GM21786 (cell line): ENCODE data around the gene PRR19.

Source experiments
- ATAC-seq: cut with Tn5 transposase; IDR thresholded peaks from one replicate; pipeline ENCODE4 v1.9.1; 2021; ENCODE audit not compliant: unreplicated experiment

Gene PRR19

DNA sequence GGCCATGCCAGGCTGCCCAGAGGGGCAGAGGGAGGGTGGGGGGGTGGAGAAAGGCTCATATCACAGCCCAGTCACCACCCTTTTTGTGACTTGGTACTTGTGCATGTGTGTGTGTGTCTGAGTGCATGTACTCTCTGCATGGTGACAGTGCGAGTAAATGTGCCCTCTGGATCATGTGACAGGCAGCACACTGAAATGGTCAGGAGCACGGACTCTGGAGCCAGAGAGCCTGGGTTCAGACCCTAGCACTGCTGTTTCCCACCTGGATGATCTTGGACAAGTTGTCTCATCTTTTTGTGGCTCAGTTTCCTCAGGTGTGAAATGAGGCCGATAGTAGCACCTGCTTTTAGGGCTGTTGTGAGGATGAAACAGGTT is 30.9 kb upstream of the PRR19 start:
- ATAC-seq, result no peak

GRCh38 chr19:42271861-42272534 is 29.9 kb upstream of the PRR19 start:
- ATAC-seq, result no peak

GRCh38 chr19:42272535-42272897 is 29.4 kb upstream of the PRR19 start:
- no peak for ATAC-seq

GRCh38 chr19:42272989-42273406 is 28.9 kb upstream of the PRR19 start:
- no peak for ATAC-seq

DNA sequence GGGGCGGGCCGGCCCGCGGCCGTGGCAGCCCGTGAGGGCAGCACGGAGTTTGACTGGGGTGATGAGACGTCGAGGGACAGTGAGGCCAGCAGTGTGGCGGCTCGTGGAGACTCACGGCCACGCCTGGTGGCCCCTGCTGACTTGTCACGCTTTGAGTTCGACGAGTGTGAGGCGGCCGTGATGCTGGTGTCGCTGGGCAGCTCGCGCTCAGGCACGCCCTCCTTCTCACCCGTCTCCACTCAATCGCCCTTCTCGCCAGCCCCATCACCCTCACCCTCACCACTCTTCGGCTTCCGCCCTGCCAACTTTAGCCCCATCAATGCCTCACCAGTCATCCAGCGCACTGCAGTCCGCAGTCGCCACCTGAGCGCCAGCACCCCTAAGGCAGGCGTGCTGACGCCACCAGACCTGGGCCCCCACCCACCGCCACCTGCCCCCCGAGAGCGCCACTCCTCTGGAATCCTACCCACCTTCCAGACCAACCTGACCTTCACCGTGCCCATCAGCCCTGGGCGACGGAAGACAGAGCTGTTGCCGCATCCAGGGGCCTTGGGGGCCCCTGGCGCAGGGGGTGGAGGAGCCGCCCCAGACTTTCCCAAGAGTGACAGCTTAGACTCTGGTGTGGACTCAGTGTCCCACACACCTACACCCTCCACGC is 28.4 kb upstream of the PRR19 start:
- ATAC-seq, result no peak

DNA sequence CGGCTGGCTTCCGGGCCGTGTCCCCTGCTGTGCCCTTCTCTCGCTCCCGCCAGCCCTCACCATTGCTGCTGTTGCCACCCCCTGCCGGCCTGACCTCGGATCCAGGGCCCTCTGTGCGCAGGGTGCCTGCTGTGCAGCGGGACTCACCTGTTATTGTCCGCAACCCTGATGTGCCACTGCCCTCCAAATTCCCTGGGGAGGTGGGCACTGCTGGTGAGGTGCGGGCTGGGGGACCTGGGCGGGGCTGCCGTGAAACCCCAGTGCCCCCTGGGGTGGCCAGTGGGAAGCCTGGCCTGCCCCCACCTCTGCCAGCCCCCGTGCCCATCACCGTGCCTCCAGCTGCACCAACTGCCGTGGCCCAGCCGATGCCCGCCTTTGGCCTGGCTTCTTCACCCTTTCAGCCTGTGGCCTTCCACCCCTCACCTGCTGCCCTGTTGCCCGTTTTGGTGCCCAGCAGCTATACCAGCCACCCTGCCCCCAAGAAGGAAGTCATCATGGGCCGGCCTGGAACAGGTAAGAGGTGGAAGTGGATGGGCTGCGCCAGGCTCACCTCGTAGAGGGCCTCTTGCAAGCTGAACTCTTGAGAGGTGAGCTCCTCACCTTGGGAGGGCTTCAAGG is 27.8 kb upstream of the PRR19 start:
- ATAC-seq, result no peak

- no peak for ATAC-seq
These were observed 26.8 kb upstream of the PRR19 start for GRCh38 chr19:42275103-42275502.

GRCh38 chr19:42275517-42275916 is 26.4 kb upstream of the PRR19 start:
- ATAC-seq, result no peak

DNA sequence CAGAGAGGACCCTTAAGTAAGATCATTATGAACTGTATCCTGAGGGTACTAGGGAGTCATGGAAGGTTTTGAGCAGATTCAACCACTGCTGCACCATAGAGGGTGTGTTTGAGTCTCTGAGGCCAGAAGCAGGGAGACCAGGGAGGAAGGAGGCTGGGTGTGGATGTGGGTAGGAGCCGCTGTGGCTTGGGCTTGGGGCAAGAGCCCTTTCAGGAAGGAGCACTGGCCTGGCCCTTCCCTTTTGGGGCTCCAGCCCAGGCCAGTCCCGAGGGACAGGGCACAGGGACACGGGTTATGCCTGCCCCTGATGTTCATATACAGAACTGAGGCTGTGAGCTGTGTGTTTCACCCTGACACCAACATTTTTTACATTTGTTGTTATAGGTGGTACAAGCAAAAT is 25.6 kb upstream of the PRR19 start:
- ATAC-seq, result no peak

DNA sequence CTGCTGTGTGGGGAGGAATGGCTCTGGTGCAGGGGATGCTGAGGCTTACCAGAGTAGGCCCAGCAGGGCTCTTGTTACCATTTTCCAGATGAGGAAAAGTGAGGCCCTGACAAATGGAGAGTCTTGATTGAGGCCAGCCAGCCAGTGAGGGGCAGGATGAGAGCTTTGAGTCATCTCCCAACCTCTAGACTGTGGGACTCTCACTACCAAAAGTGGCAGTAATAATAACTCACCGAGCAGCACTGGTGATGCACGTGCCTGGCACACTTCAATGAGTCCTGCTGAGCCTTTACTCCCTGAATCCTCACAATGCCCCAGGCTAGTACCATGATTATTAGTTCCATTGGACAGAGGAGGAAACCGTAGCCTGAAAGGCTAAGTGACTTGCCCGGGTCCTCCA is 25.1 kb upstream of the PRR19 start:
- ATAC-seq, result no peak

DNA sequence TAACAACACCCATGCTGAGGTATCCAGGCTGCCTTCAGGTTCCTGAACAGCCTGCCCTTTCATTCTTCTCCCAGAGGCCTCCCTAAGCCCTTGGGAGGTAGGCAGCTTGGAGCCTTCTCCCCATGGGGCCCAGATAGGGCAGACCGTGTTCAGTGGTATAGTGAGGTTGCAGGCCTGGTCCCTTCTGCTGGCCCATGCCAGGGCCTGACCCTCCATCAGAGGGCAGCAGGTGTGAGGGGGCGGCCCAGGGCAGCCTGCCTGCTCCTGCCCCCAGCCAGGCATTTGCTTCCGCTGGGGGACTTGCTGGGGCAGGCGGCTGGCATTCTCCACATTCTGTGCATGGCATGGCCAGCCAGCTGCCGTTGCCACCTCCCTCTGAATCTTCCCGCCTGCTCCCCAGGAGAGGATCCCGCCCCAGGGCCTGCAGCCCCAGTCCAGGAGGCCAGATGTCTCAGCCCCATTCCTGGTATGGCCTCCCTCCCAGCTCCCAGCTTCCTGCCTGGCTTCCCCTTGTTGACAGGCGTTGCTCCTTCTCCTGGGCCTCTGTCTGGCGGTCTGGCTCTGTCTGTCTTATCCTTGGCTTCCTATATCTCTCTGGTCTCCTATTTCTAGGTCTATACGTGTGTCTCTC is 24.0 kb upstream of the PRR19 start:
- no peak for ATAC-seq

DNA sequence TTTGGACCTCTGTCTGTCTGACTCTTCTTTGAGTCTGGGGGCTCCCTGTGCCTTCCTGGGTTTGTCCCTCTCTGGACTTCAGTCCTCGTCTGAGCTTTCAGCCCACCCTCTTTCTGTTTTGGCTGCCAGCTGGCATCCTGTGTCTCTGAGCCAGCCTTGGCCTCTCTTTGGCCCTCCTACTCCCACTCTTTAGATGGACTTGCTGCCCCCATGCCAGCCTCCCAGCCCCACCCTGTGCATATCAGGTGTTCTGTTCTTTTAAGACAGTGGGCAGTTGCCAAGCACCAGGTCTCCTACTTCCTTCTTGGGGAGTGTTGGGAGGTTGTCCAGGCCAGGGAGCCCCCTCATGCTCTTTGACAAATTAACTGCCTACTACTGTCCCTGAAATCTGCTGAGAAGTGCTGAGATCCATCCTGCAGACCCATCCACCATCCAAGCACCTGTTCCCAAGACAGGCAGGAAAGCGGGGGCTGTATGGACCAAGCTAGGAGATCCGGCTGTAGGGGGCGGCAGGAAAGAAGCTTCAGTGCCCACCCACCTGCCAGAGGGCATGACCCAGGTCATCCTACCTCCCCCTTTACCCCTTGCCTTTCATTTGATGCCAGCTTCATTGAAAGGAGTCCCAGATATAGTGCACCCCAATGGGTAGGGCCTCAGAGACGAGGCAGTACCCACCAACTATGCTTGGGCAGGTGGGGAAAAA is 23.3 kb upstream of the PRR19 start:
- no peak for ATAC-seq

GRCh38 chr19:42279155-42279901 is 22.6 kb upstream of the PRR19 start:
- ATAC-seq, result no peak

DNA sequence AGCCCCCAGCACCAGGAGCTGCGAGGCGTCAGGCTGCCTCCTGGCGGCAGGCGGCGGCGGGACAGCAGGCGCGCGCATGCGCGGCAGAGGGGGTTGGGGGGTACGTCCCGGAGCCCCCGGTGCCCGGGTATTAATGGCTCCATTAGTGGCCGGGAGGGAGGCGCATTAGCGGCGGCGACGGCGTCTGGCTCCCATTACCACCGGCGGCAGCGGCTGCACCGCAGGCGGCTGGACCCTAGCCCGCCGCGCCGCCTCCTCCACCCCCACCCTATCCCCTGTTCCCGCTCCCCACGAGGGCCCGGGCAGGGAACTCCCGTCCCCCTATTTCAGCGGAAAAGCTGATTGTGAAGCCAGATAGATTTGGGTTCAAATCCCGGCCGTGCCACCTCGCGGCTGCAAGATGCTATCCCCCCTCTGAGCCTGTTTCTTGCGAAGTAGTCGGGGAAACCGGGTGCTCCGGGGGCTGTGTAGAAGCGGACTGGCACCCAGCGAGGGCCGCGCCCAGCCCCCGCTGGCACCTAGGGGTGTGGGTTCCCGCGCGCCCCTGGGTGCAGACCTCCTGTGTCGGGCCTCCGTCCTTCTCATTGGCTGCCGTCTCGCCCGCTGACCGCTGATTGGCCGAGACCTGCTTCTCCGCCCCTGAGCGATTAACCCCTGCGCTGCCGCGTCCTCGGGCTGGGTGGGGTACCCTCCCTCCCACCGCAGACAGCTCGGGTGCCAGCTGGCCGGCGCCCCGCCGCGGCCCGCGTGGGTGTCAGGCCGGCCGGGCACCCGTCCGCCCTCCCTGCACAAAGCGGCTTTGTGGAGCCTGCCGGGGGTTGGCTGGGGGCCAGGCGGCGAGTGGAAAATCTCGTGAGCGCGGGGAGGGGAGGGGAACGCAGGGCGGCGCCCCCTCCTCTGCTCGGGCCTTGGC is 21.8 kb upstream of the PRR19 start:
- peak; percentile 43 for ATAC-seq

GRCh38 chr19:42280815-42281145 is 21.2 kb upstream of the PRR19 start:
- no peak for ATAC-seq

- ATAC-seq, result no peak
These were observed 20.6 kb upstream of the PRR19 start for GRCh38 chr19:42281146-42281826.

DNA sequence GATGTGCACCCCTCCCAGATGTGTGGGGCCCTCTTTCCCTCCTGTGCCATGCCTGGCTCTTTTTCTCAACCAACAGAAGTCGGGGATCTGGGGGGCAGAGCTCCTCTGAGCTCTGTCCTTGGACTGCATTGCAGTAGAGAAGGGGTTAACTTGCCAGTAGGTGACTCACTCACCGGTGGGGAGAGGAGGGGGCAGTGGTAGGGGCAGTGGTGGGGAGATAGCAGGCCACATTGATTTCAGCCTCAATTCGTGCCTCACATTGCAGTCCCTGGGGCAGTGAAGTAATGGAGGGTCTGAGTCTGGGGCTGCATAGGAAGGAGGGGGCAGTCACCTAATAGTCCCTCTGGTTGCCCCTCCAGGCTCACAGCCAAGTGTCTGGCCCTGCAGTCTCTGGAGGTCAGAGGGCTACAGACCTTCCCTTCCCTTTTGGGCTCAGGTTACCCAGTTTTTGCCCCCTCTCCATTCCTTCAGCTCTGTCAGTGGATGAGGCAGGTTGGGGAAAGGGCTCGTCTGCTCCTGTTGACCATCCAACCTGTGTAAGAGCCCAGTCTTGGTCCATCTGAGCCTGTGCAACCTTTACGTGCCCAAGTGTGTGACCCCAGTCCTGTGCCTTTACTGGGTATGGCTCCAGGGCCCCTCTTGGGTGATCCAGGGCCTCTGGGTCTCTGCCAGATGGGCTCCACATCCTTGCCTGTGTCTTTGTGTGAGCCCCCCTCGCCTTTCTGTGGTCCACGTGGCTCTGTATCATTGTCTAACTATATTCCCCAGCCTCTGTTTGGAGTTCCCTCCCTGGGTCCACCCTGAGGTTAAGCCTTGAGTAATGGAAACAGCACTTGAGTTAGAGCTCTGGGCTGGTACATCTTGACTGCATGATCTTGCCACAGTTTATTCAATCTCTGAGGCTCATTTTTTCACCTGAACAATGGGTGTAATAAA is 19.8 kb upstream of the PRR19 start:
- no peak for ATAC-seq

DNA sequence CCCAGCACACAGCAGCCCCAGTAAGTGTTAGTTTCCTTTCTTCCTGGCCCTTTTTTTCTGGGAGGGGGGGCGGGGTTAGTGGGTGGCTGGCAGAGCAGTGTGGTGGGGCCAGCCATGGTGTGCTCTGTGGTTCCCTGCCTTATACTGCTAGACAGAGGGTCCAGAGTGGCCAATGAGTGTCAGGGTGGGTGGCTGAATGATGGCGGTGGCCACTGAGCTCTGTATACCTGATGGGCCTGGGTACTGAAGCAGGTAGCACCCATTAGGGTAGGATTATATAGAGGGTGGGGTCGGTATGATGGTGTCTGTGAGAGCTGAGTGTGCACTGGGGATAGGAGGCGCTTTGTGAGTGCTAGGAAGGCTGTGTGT is 19.1 kb upstream of the PRR19 start:
- ATAC-seq, result no peak
